Stimulated activated CD8-positive, alpha-beta memory T cell treated with anti-CD3 and anti-CD28 coated beads, Interleukin-4, amount 100 ng/mL, for 1 hour (primary cell): ENCODE data around the gene KRT6C.
"Not testable (repeated sequence)": the region's sequence is repeated elsewhere in the genome, so short reads cannot be mapped to it uniquely, and the experiment has no call there.

ENCODE experiments used
- DNase-seq, 2 donors: peaks; one replicate each; pipeline ENCODE4 v3.0.0-alpha.2; 2020; ENCODE audit warnings: low read depth in 2 of 2, low spot score in 1 of 2

Gene KRT6C

DNA sequence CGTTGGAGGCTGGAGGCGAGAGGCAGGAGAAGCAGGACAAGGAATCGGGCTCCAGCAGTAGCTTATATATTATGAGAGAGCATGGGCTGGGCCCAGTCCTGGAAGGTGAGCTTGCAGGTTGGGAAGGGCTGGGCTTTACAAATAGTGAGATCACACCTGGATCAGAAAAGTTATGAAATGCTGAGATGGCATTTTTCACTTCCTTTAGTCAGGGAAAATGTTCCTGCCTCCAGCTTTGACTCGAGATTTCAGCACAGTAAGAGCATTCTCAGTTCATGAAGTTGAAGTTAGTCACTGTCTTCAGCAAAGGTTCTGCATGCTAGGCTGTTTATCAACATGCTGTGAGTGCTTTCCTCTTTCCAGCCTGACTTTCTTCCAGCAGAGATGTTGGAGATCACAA lies at the start of gene KRT6C:
TSS of gene KRT6C (minus strand) at position 38 of the 400 bp plus-strand sequence. CDS start 68 bp downstream, outside the sequence.
- DNase-seq = no peak

DNA sequence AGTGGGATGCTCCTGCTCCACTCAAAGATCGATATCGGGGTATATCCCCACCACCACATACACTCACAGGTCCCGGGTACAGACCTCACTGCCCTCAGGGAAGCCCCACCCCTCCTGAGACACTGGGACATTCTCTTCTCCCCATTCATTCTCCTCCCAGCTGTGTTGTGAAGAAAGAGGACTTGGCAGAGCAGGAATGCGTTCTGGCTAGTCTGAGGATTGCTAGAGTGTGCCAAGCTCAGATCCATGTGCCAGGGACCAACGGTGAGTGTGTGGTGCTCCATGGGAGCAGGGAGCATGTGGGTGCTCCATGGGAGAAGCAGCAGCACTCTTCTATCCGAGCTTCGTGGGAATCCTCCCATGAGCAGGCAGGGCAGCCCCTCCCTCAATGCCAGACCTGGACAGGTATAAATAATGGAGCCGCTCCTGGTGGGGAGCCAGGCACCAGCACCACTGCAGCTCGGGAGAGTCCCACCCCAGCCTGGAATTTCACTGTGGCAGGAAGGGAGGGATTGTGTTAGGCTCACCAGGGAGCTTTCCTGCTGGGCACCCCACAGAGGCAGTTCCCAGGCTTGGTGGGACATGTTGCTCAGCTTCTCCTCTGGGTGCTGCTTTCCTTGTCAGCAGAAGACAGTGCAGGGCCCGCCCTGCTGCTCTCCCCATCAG lies 48.9 kb upstream of the KRT6C start:
- DNase-seq = no peak

DNA sequence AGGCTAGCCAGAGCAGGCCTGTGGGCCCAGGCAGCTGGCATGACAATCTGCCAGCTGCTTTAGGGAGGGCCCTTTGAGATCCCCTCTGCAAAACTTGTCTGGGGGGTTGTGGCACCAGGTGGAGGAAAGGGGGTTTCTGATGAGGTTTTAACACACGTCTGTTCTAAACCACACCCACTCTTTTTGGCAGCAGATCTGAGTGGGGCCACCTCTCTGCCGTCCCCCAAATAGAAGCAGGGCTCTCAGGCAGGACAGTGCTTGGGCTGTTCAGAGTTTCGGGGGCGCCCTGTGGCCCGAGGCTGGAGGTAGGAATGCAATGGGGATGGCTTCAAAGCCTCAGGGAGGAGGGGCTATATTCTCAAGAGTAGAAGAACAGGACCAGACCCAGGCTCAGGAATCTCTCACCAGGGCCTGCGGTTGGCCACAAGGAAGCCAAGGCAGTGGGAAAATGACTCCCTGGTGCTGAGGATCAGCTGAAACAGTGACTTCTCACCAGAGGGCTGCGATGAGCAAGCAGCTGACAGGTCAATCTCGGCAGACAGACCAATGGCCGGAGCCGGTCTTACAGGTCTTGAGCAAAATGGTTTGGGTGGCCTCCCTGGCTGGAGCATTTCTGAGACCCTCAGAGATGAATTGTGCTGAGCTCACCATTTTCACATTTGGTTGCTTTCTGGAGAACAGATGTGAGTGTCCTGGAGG lies 48.1 kb upstream of the KRT6C start:
- no peak for DNase-seq

DNA sequence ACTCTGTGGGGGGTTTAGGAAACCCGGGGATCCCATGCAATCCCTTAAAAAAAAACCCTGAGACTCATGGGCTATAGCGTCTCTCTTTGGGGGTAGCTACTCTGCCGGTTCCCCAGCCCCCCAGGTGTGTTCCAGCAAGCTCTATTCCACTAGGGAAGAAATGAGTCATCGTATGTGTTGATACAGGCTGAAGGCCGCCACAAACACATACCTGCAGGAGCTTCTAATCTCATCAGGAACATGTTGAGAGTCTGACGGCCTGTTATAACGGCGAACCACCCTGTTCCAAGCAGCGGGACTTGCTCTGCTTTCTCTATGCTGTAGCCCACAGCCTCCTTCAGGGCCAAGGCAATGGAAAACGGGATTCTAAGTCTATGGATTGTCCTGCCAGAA lies 47.6 kb upstream of the KRT6C start:
- no peak for DNase-seq

DNA sequence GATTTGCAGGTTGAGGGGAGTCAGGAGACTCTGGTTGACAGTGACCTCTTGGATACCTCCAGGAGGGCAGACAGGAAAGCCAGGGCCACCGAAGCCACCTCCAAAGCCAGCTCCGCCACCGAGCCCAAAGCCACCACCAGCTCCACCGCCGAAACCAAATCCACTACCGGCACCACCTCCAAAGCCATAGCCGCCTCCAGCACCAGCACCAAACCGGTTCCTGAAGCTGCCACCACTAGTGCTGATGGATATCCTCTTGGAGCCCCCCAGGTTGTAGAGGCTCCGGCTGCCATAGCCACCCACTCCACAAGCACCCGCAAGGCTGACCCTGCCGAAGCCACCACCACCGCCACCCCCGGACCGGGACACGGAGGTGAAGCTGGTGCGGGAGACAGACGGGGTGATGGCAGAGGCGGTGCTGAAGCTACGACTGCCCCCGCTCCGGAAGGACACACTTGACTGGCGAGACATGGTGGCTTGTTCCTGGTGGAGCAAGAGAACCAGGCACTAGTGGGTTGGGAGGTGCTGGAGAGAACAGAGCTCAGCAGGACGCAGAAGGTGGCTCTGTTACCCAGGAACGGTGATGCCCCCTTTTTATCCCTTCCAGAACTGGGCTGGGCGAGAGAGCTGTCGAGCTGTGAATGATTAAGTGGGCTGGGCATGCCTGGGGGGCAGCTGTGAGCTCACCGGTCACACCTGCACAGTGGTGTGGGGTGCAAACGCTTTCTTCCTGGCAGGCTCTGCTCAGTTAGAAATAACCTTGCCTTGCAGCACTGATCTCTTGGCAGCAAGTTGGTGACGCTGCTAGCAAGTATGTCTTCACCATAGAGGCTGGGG lies 46.4 kb upstream of the KRT6C start, which contains the start of gene KRT5:
TSS of gene KRT5 (minus strand) at position 569 of the 837 bp plus-strand sequence. CDS start at position 471, 98 bp downstream.
- DNase-seq = no peak

DNA sequence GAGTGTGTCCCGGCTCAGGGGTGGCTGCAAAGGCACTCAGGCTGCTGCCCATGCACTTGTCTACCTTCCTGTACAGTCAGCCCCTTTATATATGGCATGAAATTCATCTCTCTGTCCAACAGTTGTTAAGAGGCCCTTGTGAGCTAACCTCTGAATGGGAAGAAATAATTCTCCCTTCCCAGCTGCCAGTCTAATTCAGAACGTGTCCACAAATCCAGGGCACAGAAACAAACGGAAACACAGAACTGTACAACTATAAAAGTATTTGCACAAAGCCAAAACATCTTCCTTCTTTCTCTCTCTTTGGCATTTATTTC lies 45.7 kb upstream of the KRT6C start:
- DNase-seq = no peak

DNA sequence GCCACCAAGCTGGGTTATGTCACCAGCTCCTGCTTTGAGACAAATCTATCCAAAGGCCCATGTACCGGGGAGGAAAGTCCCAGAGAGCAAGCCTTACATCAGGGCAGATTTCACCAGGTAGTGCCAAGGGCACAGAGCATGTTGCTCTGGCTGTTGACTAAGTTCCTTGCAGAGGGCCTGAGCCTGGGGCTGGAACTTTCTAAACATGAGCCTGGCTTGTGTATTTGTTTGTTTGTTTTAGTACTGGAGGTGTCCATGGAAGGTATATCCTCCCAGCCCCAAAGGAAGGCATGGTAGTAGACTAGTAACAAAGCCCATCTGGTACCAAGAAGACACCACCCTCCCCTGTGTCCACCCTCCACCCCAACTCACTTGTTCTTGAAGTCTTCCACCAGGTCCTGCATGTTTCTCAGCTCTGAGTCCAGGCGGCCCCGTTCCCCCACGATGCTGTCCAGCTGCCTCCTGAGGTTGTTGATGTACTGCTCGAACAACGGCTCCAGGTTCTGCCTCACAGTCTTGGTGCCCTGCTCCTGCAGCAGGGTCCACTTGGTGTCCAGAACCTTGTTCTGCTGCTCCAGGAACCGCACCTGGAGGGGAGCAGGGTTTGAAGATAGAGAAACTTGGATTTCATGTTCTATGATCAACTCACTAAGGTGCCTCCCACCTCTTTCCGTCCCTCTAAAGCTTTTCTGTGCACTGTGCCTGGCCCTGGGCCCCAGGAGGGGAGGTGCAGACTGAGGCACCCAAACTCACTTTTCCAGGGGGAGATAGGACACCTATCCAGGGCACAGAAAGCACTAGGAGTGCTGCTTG lies 45.2 kb upstream of the KRT6C start:
- no peak for DNase-seq

DNA sequence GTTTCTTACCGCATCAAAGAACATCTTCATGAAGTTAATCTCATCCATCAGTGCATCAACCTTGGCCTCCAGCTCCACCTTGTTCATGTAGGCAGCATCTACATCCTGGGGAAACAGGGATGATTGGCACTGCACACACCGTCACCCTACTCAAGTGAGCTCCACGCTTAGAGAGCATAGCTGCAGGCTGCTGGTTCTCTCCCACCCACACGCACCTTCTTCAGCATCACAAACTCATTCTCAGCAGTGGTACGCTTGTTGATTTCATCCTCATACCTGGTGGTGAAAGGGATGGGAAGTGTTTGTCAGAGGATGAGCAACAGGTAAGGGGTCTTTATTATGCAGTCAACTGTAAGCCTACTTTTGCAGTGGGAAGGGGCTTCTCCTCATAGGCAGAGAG lies 44.3 kb upstream of the KRT6C start:
- DNase-seq = no peak

DNA sequence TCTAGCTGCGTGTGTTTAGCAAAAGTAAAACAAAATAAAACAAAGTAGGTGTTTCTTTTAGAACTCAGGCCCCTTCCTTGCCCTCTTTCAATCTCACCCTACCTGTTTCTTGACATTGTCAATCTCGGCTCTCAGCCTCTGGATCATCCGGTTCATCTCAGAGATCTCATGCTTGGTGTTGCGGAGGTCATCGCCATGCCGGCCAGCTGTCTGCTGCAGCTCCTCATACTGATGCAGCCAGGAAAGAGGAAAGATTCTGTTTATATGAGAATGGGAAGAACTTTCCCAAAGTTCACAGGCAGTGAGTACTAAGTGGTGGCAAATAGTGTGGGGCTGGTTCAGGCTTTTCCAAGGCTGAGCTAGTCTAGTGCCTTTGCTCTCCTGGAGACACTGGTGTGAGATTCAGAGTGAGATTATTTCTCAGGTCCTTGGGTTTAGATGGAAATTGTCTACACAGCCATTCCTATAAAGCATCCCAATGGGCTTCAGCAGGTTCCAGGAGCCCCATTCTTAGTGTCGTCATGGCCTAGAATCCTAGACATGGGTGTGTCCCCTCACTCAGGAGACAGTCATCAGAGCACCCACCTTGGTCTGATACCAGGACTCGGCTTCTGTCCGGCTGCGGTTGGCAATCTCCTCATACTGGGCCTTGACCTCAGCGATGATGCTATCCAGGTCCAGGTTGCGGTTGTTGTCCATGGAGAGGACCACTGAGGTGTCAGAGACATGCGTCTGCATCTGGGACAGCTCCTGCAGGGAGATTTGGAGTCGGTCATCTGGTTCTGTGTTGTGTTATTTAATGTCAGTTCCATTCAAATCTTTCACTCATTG lies 43.6 kb upstream of the KRT6C start:
- no peak for DNase-seq

DNA sequence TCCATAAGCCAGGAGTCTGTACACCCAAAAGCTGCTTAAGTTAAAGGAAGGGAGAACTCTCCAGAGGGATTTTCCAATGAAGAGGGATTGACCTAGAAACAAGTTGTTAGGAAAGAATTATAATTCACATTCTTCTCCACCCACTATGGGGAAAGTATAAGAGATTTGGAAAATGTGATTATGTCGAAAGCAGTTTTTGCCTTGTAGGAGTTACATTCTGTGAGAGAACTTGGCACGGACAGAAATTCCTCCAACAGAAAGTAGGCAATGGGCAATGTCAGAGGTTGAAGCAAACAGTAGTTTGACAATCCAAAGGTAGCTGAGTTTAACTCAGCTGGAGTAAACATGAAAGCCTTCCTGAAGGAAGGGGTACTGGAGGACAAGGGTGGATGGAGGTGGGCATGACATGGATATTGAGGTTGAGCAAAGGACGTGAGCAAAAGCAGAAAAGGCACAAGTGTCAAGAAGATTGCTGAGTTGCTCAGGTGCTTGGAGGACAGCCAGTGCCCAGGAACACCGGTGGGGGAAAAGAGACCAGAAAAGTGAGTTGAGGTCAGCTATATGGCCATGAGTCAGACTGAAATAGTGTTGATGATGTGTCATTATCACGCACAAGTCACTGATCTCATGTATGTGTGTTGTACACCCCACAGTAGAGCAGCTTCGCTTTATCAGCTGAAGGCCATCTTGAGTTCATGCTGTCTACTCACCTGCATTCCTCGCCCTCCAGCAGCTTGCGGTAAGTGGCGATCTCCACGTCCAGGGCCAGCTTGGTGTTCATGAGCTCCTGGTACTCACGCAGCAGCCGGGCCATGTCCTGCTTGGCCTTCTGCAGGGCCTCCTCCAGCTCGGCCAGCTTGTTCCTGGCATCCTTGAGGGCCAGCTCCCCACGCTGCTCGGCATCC lies 42.6 kb upstream of the KRT6C start:
- no peak for DNase-seq

DNA sequence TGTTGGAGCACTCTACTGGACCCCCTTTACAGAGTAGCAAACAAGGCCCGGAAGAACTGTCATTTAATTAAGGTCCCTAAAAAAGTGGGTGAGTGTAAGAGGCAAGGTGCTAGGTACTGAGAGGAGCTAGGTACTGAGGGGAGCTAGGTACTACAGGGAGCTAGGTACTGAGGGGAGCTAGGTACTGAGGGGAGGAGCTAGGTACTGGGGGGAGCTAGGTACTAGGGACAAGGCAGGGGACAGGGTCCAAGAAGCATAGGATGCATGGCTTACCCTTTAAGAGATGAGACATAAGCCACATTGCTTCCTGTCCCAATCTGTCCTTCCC lies 41.7 kb upstream of the KRT6C start:
- no peak for DNase-seq

DNA sequence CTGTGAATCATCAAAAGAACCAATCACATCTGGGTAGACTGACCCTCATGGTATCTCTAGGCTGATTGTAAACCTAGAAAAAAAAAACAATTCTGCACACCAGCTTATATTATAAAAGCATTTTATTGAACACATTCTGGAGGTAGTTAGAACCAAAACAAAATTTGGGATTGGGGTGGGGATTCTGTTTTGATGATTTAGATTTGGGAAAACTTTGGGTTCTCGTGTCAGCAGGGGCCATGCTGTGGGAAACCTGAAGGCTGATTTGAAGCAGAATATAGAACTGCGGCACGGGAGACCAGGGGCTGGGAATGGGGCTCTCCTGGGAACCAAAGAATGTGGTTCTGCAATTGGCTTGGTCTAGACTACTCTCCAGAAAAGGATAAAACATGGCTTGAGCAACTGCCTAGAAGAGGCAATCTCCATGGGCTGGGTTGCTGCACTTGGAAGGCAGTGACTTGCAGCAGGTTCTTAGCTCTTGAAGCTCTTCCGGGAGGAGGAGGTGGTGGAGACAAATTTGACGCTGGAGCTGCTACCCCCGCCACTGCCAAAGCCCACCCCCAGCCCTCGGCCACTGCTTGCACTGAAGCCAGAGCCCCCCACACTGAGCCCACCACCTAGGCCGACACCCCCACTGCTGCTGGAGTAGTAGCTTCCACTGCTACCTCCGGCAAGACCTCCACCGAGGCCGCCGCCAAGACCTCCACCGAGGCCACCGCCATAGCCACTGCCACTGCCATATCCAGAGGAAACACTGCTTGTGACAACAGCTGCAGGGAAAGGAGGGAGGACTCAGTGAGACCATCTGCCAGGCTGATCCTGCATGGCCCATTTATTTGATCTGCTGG lies 41.1 kb upstream of the KRT6C start:
- no peak for DNase-seq

DNA sequence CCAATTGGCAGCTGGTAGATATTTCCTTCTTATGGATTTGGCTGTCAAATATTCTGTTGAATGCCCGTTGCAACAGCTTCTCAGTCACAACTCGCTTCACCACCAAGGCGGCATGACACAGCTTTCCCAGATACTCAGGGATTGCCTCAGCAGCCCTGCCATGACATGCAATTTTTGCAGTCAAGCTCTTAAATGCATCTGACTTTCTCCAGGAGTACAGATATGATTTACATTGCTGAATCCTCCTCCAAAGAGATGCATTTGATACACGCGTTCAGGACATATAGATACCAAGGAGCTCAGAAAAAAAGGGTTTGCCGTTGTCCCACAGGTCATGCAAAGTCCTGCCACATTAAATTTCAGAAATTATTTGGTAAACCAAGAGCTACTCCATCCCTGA lies 40.1 kb upstream of the KRT6C start:
- no peak for DNase-seq

DNA sequence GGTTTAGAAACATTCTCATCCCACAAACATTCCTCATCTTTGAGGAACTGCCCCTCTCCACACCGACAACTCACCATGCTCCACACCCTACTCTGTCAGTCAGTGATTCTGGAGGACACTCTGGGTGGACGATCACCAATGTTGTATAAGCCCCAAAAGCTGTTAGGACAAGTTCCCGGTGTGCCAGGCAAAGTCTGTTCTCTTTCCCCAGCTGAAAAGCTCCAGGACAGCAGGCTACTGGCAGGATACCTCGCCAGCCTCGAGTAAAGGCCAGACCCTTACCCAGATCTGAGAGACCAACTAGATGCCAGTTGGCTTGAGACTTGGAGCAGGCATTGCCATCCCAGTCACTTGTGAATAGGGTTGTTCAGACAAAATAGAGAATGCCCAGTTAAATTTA lies 34.6 kb upstream of the KRT6C start:
- no peak for DNase-seq

DNA sequence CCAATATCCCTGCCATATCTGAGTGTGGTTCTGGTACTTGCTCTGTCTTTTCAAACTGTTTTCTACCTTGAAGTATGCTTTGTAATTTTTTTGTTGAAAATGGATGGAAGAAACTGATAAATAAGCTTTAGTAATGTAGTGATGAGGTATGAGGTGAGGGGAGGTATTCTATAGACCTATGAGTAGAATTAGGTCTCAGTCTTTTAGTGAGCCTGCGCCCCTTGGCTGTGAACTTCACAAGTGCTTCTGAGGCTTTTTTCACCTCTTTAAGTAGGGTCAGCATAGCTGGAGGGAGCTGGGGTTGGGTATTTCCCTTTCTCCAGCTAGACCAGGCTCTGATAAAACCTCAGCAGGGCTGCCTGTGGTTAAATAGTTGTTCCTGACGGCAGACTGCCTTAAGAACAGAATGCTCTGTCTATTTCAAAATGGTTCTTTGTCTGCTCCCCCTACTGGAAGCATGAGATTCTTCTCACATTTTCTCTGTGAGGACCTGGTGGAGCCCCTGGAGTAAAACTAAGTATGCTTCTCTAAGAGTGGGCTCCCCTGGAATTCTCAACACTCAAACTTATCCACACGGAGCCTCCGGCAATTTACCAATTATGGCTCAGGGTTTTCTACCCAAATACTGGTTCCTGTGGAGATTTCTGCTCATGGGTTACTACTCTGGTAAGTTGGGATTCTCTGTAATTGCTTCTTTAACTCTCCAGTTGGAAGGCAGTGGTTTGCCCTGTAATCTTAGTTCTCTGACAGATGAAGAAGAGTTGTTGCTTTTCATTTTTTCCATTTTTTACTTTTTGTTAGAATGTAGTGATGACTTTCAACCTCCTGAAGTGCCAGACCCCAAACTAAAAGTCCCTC lies 33.5 kb upstream of the KRT6C start:
- no peak for DNase-seq

DNA sequence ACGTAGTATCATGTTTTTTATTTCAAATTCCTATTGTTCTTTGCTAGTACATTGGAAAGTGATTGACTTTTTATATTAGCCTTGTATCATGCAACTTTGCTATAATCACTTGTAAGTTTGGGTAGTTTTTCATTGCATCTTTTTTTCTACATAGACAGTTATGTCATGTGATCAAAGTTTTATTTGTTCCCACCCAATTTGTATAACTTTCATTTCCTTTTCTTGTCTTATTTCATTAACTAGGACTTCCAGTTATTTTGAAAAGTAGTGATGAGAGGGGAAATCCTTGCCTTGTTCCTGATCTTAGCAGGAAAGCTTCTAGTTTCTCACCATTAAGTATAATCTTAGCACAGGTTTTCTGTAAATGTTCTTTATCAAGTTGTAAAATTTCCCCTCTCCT lies 29.3 kb upstream of the KRT6C start:
- no peak for DNase-seq

DNA sequence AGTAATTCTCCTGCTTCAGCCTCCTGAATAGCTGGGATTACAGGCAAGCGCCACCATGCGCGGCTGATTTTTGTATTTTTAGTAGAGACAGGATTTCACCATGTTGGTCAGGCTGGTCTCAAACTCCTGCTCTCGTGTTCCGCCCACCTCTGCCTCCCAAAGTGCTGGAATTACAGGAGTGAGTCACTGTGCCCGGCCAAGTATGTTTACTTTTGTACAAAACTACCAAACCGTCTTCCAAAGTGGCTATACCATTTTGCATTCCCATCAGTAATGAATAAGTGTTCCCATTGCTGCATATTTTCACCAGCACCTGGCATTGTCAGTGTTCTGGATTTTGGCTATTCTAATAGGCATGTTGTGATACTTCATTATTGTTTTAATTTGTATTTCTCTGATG lies 27.9 kb upstream of the KRT6C start:
- DNase-seq = no peak

DNA sequence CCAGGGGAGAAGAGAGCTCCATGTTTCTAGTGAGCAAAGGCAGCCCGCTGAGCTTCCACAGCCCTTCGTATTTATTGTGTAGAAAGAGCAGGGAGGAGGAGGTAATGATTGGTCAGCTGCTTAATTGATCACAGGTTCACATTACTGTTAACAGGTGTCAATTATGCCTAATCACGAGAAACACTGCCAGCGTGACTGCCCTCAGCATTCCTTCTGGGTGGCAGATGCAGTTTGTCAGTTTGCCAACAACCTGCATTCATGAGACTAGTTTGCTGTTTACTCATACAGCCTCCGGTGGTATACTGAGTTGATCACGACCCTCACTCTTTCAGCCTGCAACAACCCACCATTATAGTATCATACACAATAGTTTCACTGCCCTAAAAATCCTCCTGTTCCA lies 27.0 kb upstream of the KRT6C start:
- not testable (repeated sequence) for DNase-seq
